ENCODE results near the gene EBF4.

DNA sequence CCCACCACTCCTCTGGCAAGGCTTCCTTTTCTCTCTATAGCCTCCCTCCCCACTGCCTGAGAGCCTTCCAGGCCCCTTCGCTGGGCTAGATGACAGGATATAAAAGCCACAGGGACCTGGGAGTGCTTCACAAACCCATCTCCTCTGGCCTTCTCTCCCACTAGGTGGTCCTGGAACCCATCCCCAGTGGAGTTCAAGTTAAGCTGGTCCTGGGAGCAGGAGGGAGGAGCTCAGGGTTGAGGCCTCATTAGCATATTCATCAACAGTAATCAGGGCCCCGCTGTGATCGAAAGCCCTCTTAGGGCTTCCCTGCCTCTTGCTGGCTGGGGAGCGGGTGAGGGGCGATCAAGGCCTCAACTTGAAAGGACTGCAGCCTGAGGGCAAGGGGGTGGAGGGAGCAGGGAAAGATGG, 9.1 kb downstream of the EBF4 start:
- TF ChIP-seq CTCF (IDR thresholded peaks at IDR 0.05; ENCODE audit: control extremely low read depth in 1 of 3, insufficient read depth in 1 of 3, low read depth in 1 of 3, low read length in 3 of 3) (no peak), JUN (IDR thresholded peaks at IDR 0.05; ENCODE audit: low read depth, low read length) (no peak), POLR2A (IDR thresholded peaks at IDR 0.05; ENCODE audit: control extremely low read depth in 1 of 2, low read depth in 2 of 2, low read length in 2 of 2) (no peak)
- TF ChIP-seq, protein P1, sequence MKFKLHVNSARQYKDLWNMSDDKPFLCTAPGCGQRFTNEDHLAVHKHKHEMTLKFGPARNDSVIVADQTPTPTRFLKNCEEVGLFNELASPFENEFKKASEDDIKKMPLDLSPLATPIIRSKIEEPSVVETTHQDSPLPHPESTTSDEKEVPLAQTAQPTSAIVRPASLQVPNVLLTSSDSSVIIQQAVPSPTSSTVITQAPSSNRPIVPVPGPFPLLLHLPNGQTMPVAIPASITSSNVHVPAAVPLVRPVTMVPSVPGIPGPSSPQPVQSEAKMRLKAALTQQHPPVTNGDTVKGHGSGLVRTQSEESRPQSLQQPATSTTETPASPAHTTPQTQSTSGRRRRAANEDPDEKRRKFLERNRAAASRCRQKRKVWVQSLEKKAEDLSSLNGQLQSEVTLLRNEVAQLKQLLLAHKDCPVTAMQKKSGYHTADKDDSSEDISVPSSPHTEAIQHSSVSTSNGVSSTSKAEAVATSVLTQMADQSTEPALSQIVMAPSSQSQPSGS (IDR thresholded peaks at IDR 0.05; ENCODE audit: low read length), result no peak

Data from H1 (cell line).